Parathyroid adenoma (tissue), 2 donors: ENCODE results near the gene ITPR3.

ENCODE experiments used
- H2AFZ ChIP-seq: fragments of 300-600 bp; sonication (generic); one replicate; pipeline ENCODE4 v1.7.0; 2017; ENCODE audit warnings: antibody characterized with exemption, mild to moderate bottlenecking
- H3K27ac ChIP-seq: fragments of 300-600 bp; sonication (generic); one replicate; pipeline ENCODE4 v1.7.0; 2017
- H3K27me3 ChIP-seq: fragments of 300-600 bp; sonication (generic); one replicate; pipeline ENCODE4 v1.7.0; 2017; ENCODE audit warnings: low read length; ENCODE audit not compliant: control insufficient read depth, insufficient read depth
- H3K36me3 ChIP-seq: fragments of 300-600 bp; sonication (generic); one replicate; pipeline ENCODE4 v1.7.0; 2017; ENCODE audit warnings: low read length; ENCODE audit not compliant: control insufficient read depth, insufficient read depth
- H3K4me1 ChIP-seq: fragments of 300-600 bp; sonication (generic); one replicate; pipeline ENCODE4 v1.7.0; 2017; ENCODE audit warnings: control low read depth
- H3K4me2 ChIP-seq: fragments of 300-600 bp; sonication (generic); one replicate; pipeline ENCODE4 v1.7.0; 2017; ENCODE audit warnings: low read length
- H3K4me3 ChIP-seq: fragments of 300-600 bp; sonication (generic); one replicate; pipeline ENCODE4 v1.7.0; 2017; ENCODE audit warnings: low read depth, low read length
- H3K79me2 ChIP-seq: fragments of 300-600 bp; sonication (generic); one replicate; pipeline ENCODE4 v1.7.0; 2017; ENCODE audit warnings: control low read depth
- H3K9ac ChIP-seq: fragments of 300-600 bp; sonication (generic); one replicate; pipeline ENCODE4 v1.7.0; 2017; ENCODE audit warnings: mild to moderate bottlenecking
- H3K9me3 ChIP-seq: fragments of 300-600 bp; sonication (generic); one replicate; pipeline ENCODE4 v1.7.0; 2017; ENCODE audit warnings: low read length; ENCODE audit not compliant: control insufficient read depth
- CTCF ChIP-seq: fragments of 300-600 bp; sonication (generic); IDR thresholded peaks from one replicate; pipeline ENCODE4 v1.7.0; 2017; ENCODE audit warnings: antibody characterized with exemption, mild to moderate bottlenecking
- donor health status: primary hyperparathyroidism.

ITPR3 gene

GRCh38 chr6:33722103-33722623, 101.0 kb downstream of the ITPR3 start:
- no peak for TF ChIP-seq CTCF
- Histone ChIP-seq H3K36me3 (no peaks in the 10 kb centered on the region), H3K4me1 (no peaks in the 10 kb centered on the region), H3K27me3 (no peaks in the 10 kb centered on the region), H3K4me3 (no peak overlapping the region), H3K79me2 (no peaks in the 10 kb centered on the region), H3K4me2 (no peak overlapping the region), H3K27ac (no peak overlapping the region), H2AFZ (no peak overlapping the region), H3K9ac (no peak overlapping the region), H3K9me3 (no peaks in the 10 kb centered on the region)

- Histone ChIP-seq H3K9me3 (no peaks in the 10 kb centered on the region), H3K4me2 (no peak overlapping the region), H3K27me3 (no peaks in the 10 kb centered on the region), H3K4me3 (no peak overlapping the region), H3K79me2 (no peaks in the 10 kb centered on the region), H2AFZ (no peak overlapping the region), H3K36me3 (no peaks in the 10 kb centered on the region), H3K9ac (no peak overlapping the region), H3K4me1 (no peaks in the 10 kb centered on the region), H3K27ac (no peak overlapping the region)
- no peak for TF ChIP-seq CTCF
These were observed 102.4 kb downstream of the ITPR3 start for GRCh38 chr6:33723371-33724085.

- Histone ChIP-seq H3K4me1 (no peaks in the 10 kb centered on the region), H3K9ac (no peak overlapping the region), H3K4me3 (no peak overlapping the region), H2AFZ (no peak overlapping the region), H3K9me3 (no peaks in the 10 kb centered on the region), H3K27ac (no peak overlapping the region), H3K36me3 (no peaks in the 10 kb centered on the region), H3K79me2 (no peaks in the 10 kb centered on the region), H3K27me3 (no peaks in the 10 kb centered on the region), H3K4me2 (no peak overlapping the region)
- TF ChIP-seq CTCF, result no peak
These were observed 103.2 kb downstream of the ITPR3 start for GRCh38 chr6:33724102-33725023.

GRCh38 chr6:33725222-33725621, 104.1 kb downstream of the ITPR3 start:
- no peaks in the 10 kb centered on the region for H3K36me3 ChIP-seq
- no peaks in the 10 kb centered on the region for H3K27me3 ChIP-seq
- no peak overlapping the region for H3K4me3 ChIP-seq
- no peaks in the 10 kb centered on the region for H3K79me2 ChIP-seq
- H2AFZ ChIP-seq, result no peak overlapping the region
- H3K4me1 ChIP-seq, result peaks cover 5% of the 10 kb centered on the region
- H3K9ac ChIP-seq, result no peak overlapping the region
- no peaks in the 10 kb centered on the region for H3K9me3 ChIP-seq
- no peak for TF ChIP-seq CTCF
- H3K4me2 ChIP-seq, result no peak overlapping the region
- no peak overlapping the region for H3K27ac ChIP-seq
